Psoas muscle (tissue), 8 donors: ENCODE data around the gene HSD17B8. TPM values are rescaled to one million over a fixed set of nuclear protein-coding genes. Genes with fewer than 3 reads are reported as not detected.
A peak's percentile ranks its signal among the peaks of the same experiment; 100 is the strongest.

Experiments used
- ATAC-seq, 4 donors: fragments of 200-7000 bp; cut with Tn5 transposase; one replicate each; pipeline ENCODE4 v1.9.1; 2020; ENCODE audit warnings: moderate library complexity in 3 of 4, mild to moderate bottlenecking in 2 of 4
- DNase-seq, 2 donors: peaks; one replicate each; pipeline ENCODE4 v3.0.0-alpha.2; 2020
- H3K27ac ChIP-seq: fragments of 200-600 bp; one replicate; pipeline ENCODE4 v1.8.0; 2022
- H3K27me3 ChIP-seq, 3 donors: fragments of 200-600 bp in 1 of 3; one replicate each; pipeline versions ENCODE4 v1.6.1 to v1.8.0; 2013 to 2022; ENCODE audit warnings: low read length in 2 of 3, mild to moderate bottlenecking in 2 of 3, moderate library complexity in 1 of 3; ENCODE audit not compliant: insufficient read depth in 3 of 3
- H3K36me3 ChIP-seq, 2 donors: fragments of 200-600 bp in 1 of 2; one replicate each; pipeline versions ENCODE4 v1.6.1 to v1.8.0; 2013 to 2022; ENCODE audit warnings: low read depth in 1 of 2, mild to moderate bottlenecking in 1 of 2, moderate library complexity in 1 of 2; ENCODE audit not compliant: insufficient read depth in 1 of 2
- H3K4me1 ChIP-seq: fragments of 200-600 bp; one replicate; pipeline ENCODE4 v1.8.0; 2022
- H3K4me3 ChIP-seq: fragments of 200-600 bp; one replicate; pipeline ENCODE4 v1.8.0; 2022; ENCODE audit warnings: mild to moderate bottlenecking
- H3K9me3 ChIP-seq: fragments of 200-600 bp; one replicate; pipeline ENCODE4 v1.8.0; 2022
- CTCF ChIP-seq: fragments of 200-600 bp; IDR thresholded peaks from one replicate; pipeline ENCODE4 v1.8.0; 2022; ENCODE audit warnings: antibody characterized with exemption
- WGBS, 3 donors: extraction: QIAGEN DNeasy Blood & Tissue Kit; methylation state at CpG; one replicate each; pipeline versions ENCODE4 v1.1.6 to v1.1.7; 2013; 5-methylcytosine and 5-hydroxymethylcytosine counted together
- intact Hi-C, 2 donors: fragments of 100-400 bp; cut with DNase I; formaldehyde crosslinking; loops; one replicate each; pipeline versions ENCODE4 v1.11.0 to v1.14.2; 2022
- polyA plus RNA-seq, 3 donors: library from polyadenylated mRNA; stranded (reverse); fragments of 200-250 nt; gene quantifications; one replicate each; pipeline ENCODE4 v1.2.3, GENCODE V29; 2013
- total RNA-seq, 4 donors: library from RNA; stranded (reverse); fragmentation: NEBNext Ultra II Directional in 2 of 4; extraction: Animal tissue kit (Norgen Biotek cat#: 25700) in 2 of 4; gene quantifications; one replicate each; pipeline versions ENCODE4 v1.2.1 to v1.2.4, GENCODE V29; 2021 to 2023
- donor health status: healthy with polysubstance abuse.
- donor health status: DM: no; HTN: no; CAD: no; lungs with moderate emphysema.
- donor health status: Bipolar disorder and iron deficiency.
- donor health status: healthy.
- donor health status: DM: yes; HTN: yes; CAD: no.
- donor health status: DM: no; HTN: no; CAD: no.
- donor health status: DM: no; HTN: no; CAD: no.
- donor health status: DM: yes; HTN: yes; CAD: no.

The HSD17B8 gene
- total and polyA plus RNA-seq, 7 donors, result 5.3 to 18.9 (median 10.3) TPM

DNA sequence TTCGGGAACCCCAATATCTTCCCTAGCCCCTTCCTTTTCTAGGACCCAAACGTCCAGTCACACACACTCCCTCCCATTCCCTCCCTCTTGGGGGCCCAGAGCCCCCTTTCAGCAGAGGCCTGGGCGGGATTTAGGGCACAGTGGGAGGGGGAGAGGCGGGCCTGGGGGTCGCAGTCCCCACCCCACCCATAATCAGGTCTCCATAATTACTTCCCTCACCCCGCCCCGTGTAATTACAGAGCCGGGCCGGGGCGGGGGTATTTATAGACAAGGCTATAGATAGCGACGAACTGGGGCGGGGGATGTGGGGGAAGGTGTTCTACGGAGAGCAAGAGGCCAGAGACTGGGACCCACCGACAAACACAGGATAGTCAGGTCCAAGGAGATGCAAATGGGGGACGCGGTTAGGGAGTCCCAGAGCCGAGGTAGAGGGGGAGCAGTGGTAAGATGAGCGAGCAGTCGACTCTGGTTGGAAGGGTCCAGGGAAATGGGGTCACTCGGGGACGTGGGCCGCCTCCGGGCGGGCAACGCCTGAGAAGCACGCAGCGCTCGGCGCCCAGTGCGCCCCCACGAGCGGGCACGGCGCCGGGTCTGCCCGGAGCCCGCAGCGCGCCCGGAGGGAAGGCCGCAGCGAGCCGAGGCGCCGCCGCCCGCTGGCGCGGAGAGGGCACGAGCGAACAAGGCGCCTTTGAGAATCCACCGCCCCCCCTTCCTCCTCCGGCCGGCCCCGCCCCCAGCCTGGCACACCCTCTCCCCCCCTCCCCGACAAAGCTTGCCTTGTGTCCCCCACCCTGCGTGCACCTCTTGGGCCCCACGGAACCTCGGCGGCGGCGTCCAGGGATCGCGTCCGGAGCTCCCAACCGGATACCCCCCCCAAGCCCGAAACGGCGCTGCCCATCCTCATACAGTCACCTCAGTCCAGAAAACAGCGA lies 11.5 kb upstream of the HSD17B8 start:
- 2 to 3% (median 2%) methylated on average over 29 to 72 of the region's 72 CpGs for WGBS, 3 donors
- H3K9me3 ChIP-seq, result no peaks in the 10 kb centered on the region
- peak overlapping the region; percentile 64 for H3K4me3 ChIP-seq
- H3K4me1 ChIP-seq, result peaks cover 24% of the 10 kb centered on the region
- no peaks in the 10 kb centered on the region for H3K27me3 ChIP-seq
- no peak for TF ChIP-seq CTCF
- intact Hi-C loops, result loop anchor here in 1 of 2 donors (10.0 kb wide), 1 partner anchor 998 kb away; the partner anchor contains the start of genes GPSM3 and PBX2
- H3K36me3 ChIP-seq, result peaks cover 8 to 41% of the 10 kb centered on the region in 2 donors
- no peak overlapping the region for H3K27ac ChIP-seq
- DNase-seq (peak; percentile 31 to 71), ATAC-seq (peak; percentile 12 to 62 (median 54))

GRCh38 chr6:33193619-33194018 lies 10.8 kb upstream of the HSD17B8 start:
- no peak for ATAC-seq
- Histone ChIP-seq H3K36me3 (peaks cover 8 to 43% of the 10 kb centered on the region in 2 donors), H3K27me3 (no peaks in the 10 kb centered on the region), H3K4me1 (peaks cover 30% of the 10 kb centered on the region), H3K9me3 (no peaks in the 10 kb centered on the region), H3K27ac (no peak overlapping the region), H3K4me3 (peak overlapping the region; percentile 64)
- intact Hi-C loops, result loop anchor here in 1 of 2 donors (10.0 kb wide), 1 partner anchor 999 kb away; the partner anchor contains the start of genes GPSM3 and PBX2
- WGBS, 3 donors, result 50 to 63% (median 58%) methylated on average over 6 of the region's 6 CpGs
- peak in 1 of 2 donors; percentile 41 for DNase-seq
- no peak for TF ChIP-seq CTCF

DNA sequence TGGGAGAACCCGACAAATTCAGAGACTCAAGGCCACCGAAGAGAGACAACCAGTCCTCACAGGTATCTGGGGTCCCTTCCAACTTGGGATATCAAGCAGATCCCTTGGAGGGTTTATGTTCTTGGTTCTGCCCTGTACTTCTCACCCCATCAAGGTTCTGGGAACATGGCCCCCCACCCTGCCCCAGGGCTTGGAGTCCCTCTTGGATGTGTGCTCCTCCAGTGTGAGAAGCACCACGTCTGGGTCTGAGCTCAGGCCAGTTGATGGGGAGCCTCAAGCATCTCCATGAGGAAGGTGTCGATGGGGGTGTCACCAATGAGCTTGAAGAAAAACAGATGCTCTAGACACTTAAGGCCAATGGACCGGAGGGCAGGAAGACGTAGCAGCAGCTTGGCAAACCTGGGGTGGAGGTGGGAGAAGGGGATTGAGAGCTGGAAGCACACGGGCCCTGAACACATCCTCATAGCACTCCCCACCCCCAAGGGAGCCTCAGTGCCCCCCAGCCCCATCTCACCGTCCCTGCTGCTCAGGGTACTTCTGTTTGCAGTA lies 9.9 kb upstream of the HSD17B8 start:
- DNase-seq (peak in 1 of 2 donors; percentile 35), ATAC-seq (no peak)
- TF ChIP-seq CTCF, result no peak
- peaks cover 33% of the 10 kb centered on the region for H3K4me1 ChIP-seq
- no peaks in the 10 kb centered on the region for H3K9me3 ChIP-seq
- intact Hi-C loops, result loop anchor here in 1 of 2 donors (10.0 kb wide), 1 partner anchor 1000 kb away; the partner anchor contains the start of genes GPSM3 and PBX2
- no peak overlapping the region for H3K4me3 ChIP-seq
- H3K36me3 ChIP-seq, result peaks cover 8 to 43% of the 10 kb centered on the region in 2 donors
- no peaks in the 10 kb centered on the region for H3K27me3 ChIP-seq
- 65 to 77% (median 68%) methylated on average over 8 of the region's 8 CpGs for WGBS, 3 donors
- no peak overlapping the region for H3K27ac ChIP-seq

DNA sequence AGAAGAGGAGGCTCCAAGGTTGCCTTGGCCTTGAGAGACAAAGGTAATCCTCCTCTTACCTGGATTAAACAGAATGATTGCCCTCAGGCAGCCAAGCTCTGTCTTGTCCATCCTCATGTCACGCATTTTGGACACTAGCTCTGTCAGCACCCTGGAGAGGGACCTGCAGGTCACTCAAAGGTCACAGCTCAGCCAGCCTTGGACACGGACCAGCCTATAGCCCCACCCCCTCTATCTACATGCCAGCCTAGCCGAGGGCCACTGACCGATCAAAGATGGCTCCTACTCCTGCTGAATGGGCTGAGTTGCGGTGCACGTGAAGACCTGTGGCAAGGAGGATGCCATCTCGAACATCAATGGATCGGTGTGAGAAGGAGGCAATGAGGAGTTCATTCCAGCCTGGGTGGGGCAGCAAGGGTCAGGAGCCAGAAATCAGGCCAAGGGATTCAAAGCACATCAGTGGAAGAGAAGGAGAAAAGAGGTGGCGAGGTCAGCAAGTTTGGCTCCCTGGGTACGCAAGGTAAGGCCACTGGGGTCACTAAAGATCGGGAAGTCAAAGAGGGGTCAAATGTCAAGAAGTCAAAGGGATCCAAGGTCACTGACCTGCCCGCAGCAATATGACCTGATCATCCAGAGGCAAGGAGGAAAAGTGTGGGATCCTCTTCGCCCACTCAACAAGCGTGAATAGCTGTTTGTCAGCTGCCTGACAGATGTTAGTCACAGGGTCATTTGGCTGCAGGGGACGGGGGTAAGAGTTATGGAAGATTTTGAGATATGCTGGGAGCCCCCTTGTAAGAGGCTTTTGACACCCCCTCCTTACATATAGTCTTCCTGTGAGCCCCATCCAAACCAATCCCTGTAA lies 8.9 kb upstream of the HSD17B8 start:
- Histone ChIP-seq H3K27me3 (no peaks in the 10 kb centered on the region), H3K27ac (no peak overlapping the region), H3K4me1 (peaks cover 35% of the 10 kb centered on the region), H3K36me3 (peaks cover 8 to 43% of the 10 kb centered on the region in 2 donors), H3K4me3 (no peak overlapping the region), H3K9me3 (no peaks in the 10 kb centered on the region)
- ATAC-seq (no peak), DNase-seq (peak in 1 of 2 donors; percentile 42)
- TF ChIP-seq CTCF, result no peak
- intact Hi-C loops, result loop anchor here in 1 of 2 donors (10.0 kb wide), 1 partner anchor 1001 kb away; the partner anchor contains the start of genes GPSM3 and PBX2
- 61 to 72% (median 61%) methylated on average over 15 of the region's 15 CpGs for WGBS, 3 donors
